IMR-90 (cell line): Measurements from ENCODE around the gene S100A3.

Experiments used
- MXI1 ChIP-seq: IDR thresholded peaks from 2 replicates; pipeline ENCODE4 v1.6.1; 2012; ENCODE audit warnings: low read depth, mild to moderate bottlenecking, low read length, moderate library complexity, borderline replicate concordance
- NFE2L2 ChIP-seq: fragments of 150-350 bp; IDR thresholded peaks from 2 replicates; pipeline ENCODE4 v1.6.1; 2016; ENCODE audit warnings: low read depth, mild to moderate bottlenecking, low read length
- TF ChIP-seq, protein P1 (sequence below): conservative IDR thresholded peaks from 2 replicates; pipeline ENCODE4 v1.5.1; 2012; ENCODE audit warnings: mild to moderate bottlenecking, low read depth, low read length, improper control_type of control experiment

DNA sequence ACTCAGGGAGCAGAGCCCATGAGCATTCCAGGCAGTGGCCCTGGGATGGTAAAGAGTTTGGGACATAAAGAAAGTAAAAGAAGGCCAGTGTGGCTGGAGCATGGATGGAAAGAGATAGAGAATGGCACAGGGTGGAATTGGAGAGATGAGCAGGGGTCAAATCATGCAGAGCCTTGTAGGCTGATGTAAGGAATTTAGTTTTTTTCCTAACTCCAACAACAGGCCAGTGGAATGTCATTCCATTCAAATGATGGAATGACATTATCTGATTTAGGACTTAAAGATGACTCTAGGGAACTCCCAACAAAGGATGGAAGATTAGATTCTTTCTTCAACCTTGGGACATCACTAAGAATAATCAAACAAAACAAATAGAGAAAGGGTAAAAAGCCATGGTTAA lies 29.4 kb upstream of the S100A3 start:
- TF ChIP-seq MXI1 (no peak), NFE2L2 (no peak)
- TF ChIP-seq, protein P1, sequence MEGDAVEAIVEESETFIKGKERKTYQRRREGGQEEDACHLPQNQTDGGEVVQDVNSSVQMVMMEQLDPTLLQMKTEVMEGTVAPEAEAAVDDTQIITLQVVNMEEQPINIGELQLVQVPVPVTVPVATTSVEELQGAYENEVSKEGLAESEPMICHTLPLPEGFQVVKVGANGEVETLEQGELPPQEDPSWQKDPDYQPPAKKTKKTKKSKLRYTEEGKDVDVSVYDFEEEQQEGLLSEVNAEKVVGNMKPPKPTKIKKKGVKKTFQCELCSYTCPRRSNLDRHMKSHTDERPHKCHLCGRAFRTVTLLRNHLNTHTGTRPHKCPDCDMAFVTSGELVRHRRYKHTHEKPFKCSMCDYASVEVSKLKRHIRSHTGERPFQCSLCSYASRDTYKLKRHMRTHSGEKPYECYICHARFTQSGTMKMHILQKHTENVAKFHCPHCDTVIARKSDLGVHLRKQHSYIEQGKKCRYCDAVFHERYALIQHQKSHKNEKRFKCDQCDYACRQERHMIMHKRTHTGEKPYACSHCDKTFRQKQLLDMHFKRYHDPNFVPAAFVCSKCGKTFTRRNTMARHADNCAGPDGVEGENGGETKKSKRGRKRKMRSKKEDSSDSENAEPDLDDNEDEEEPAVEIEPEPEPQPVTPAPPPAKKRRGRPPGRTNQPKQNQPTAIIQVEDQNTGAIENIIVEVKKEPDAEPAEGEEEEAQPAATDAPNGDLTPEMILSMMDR = no peak
